GM21717 (cell line): ENCODE data around the gene ASIC4.

Experiments
- ATAC-seq: cut with Tn5 transposase; IDR thresholded peaks from one replicate; pipeline ENCODE4 v1.9.1; 2021; ENCODE audit warnings: mild to moderate bottlenecking, moderate library complexity; ENCODE audit not compliant: unreplicated experiment

ASIC4 gene

GRCh38 chr2:219480004-219480403, 34.3 kb upstream of the ASIC4 start:
- no peak for ATAC-seq

DNA sequence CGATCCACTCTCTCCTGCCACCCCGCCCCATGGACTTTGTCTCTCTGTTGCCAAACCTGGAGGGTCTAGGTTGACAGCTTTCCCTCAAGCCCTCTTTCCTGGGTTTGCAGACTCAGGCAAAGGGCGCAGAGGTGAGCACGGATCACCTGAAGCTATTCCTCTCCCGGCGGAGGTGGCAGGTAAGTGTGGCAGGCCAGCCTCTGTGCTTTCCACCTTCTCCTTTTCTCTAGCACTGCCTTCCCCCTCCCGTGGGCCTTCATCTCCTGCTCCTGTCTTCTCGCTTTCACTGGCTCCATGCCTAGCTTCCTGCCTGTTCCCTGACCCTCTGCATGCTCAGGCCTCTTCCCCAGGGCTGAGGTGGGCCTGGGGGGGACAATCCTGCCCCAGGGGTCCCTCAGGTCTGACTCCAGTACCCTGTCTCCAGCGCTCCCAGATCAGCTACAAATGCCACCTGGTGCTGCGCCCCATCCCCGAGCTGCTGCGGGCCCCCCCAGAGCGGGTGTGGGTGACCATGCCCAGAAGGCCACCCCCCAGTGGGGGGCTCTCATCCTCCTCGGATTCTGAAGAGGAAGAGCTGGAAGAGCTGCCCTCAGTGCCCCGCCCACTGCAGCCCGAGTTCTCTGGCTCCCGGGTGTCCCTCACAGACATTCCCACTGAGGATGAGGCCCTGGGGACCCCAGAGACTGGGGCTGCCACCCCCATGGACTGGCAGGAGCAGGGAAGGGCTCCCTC, 31.4 kb upstream of the ASIC4 start:
- ATAC-seq: no peak

- ATAC-seq: no peak
Measured at GRCh38 chr2:219483451-219484342, 30.6 kb upstream of the ASIC4 start.

DNA sequence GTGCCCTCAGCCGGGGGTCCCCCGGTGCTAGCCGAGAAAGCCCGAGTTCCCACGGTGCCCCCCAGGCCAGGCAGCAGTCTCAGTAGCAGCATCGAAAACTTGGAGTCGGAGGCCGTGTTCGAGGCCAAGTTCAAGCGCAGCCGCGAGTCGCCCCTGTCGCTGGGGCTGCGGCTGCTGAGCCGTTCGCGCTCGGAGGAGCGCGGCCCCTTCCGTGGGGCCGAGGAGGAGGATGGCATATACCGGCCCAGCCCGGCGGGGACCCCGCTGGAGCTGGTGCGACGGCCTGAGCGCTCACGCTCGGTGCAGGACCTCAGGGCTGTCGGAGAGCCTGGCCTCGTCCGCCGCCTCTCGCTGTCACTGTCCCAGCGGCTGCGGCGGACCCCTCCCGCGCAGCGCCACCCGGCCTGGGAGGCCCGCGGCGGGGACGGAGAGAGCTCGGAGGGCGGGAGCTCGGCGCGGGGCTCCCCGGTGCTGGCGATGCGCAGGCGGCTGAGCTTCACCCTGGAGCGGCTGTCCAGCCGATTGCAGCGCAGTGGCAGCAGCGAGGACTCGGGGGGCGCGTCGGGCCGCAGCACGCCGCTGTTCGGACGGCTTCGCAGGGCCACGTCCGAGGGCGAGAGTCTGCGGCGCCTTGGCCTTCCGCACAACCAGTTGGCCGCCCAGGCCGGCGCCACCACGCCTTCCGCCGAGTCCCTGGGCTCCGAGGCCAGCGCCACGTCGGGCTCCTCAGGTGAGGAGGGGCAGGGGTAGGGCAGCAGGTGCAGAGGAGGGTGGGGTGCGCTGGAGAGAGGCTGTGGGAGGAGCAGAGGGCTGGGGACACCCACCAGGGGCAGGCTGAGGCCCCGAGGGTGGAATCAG, 29.7 kb upstream of the ASIC4 start:
- ATAC-seq: no peak

DNA sequence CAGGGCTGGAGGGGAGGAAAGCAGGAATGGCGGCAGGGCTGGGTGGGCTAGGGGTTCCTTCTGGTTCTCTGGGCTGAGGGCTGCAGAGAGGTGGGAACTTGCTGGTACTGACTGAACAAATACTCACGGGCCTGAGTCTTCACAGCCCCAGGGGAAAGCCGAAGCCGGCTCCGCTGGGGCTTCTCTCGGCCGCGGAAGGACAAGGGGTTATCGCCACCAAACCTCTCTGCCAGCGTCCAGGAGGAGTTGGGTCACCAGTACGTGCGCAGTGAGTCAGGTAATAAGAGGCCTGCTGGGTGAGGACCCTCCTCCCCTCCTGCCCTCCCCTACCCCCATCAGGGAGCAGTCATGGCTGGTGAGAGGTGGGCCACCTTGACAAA, 29.1 kb upstream of the ASIC4 start:
- ATAC-seq: no peak

DNA sequence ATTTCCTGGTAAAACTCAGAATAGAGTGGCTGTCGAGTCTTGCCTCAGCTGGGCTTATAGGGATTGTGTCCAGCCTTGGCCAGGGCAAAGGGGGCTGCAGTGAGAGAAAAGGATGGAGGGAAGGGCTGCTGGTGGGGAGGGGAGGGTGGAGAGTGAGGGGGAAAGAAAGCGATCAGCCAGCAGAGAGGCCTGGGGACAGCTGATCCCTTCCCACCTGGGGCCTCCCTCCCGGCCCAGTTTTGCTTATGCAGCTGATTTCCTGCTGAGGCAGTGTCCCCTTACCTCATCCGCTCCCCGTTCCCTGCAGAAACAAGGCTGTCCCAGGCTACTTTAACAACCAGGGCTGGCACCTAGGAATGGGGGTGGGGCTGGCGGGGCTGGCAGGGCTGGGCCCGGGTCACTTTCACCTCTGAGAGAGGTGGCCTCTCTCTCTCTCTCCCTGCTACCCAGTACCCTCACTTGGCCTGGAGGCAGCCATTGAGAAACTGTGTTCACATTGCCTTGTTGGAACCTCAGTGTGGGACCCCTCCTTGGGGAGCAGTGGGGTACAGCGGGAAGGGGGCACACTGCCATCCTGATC, 27.8 kb upstream of the ASIC4 start:
- no peak for ATAC-seq

- ATAC-seq: no peak
Measured at GRCh38 chr2:219488149-219488843, 26.0 kb upstream of the ASIC4 start.

DNA sequence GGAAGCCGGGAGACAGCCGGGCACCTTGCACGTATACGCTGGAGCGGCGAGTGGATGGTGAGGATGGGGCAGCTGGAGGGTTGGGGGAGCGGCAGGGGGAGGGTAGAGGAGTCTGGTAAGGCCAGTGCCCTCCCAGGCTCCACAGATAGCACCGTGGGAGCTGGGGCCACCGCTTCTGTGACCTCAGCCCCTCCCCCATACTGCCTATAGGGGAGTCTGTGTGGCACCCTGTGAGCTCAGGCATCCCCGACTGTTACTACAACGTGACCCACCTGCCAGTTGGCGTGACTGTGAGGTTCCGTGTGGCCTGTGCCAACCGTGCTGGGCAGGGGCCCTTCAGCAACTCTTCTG, 25.5 kb upstream of the ASIC4 start:
- ATAC-seq: no peak

DNA sequence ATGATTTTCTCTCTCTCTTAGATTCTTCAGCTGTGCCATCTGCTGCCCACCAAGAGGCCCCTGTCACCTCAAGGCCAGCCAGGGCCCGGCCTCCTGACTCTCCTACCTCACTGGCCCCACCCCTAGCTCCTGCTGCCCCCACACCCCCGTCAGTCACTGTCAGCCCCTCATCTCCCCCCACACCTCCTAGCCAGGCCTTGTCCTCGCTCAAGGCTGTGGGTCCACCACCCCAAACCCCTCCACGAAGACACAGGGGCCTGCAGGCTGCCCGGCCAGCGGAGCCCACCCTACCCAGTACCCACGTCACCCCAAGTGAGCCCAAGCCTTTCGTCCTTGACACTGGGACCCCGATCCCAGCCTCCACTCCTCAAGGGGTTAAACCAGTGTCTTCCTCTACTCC, 25.0 kb upstream of the ASIC4 start:
- no peak for ATAC-seq

GRCh38 chr2:219490186-219490585, 24.1 kb upstream of the ASIC4 start:
- ATAC-seq: no peak

GRCh38 chr2:219490600-219491130, 23.6 kb upstream of the ASIC4 start:
- no peak for ATAC-seq

GRCh38 chr2:219491278-219491963, 22.9 kb upstream of the ASIC4 start:
- ATAC-seq: no peak

- no peak for ATAC-seq
Measured at GRCh38 chr2:219492575-219492974, 21.7 kb upstream of the ASIC4 start.

GRCh38 chr2:219493086-219493485, 21.2 kb upstream of the ASIC4 start:
- no peak for ATAC-seq

DNA sequence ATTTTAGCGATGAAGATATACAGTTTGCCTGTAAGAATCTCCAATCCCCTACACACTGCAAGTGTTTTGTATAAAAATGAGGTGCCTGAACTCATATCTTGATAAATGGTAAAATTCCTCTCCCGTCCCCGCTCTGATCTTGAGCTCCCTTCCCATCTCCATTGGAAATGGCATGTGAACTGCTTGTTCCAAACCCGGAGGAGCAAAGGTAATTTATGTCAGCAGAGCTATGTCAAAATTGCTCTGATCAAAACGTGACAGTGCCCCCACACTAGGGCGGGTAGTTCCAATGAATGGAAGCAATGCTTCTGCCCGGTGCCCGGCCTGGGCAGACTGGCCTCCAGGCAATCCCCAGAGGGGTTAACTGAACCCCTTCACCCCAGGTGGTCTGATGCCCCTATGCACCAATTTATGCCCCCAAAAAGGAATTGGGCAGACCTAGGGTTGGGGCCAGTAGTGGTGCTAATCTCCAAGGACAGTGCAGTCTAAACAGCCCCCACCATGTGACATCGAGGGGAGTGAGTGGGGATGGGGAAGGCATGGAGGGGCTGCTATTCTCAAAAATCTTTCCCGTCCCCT, 19.2 kb upstream of the ASIC4 start:
- no peak for ATAC-seq

- no peak for ATAC-seq
Measured at GRCh38 chr2:219495531-219496122, 18.7 kb upstream of the ASIC4 start.

GRCh38 chr2:219496247-219496824, 17.9 kb upstream of the ASIC4 start:
- no peak for ATAC-seq

DNA sequence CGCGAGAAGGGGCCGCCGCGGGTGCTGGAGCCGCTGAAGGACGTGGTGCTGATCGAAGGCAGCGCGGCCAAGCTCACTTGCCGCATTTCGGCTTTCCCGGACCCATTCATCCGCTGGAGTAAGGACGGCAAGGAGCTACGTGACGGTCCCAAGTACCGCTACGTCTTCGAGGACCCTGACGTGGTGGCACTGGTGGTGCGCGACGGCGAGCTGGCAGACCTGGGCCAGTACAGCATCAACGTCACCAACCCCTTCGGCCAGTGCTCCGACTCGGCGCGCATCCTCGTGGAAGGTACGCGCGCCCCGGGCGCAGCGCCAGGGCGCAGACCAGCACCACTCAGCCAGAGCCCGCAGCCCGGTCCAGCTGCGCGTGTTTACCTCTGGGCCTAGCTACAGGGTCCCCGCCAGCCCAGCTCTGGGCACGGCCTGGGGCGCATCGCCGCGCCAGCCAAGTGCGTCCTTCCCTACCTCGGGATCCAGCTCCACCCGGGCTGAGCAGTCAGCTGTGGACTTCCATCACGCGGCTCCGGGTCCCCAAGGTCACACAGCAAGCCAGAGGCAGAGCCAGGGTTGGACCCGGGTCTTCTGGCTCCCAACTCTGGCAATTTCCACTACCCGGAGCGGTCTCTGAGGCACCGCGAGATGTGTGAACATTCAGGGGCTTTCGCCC, 17.3 kb upstream of the ASIC4 start:
- no peak for ATAC-seq
